ENCODE data around the gene PTPRM.

PTPRM gene

DNA sequence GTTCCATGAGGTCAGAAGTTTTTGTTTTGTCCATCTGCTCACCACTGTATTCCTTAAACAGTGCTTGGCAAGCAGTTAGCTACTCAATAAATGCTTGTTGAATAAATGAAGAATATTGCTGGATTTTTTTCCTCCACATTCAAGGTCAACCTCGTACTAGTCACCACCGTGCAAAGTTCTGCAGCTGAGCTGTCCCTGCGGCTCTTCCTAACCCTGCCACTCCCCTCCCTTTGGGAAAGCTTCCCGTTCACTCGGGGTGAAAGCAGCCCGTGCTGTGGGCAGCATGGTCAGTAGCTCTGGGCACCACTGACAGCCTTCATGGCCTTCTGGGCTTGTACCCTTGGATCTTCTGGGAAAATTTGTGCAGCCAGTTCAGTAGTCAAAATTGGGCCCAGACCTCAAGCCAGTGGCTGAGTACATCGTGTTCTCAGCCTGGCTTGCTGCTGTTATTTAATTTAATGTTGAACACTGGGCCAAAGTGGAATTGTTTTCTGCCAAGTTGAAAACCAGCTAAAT, 572.8 kb downstream of the PTPRM start:
- no peak for DNase-seq

DNA sequence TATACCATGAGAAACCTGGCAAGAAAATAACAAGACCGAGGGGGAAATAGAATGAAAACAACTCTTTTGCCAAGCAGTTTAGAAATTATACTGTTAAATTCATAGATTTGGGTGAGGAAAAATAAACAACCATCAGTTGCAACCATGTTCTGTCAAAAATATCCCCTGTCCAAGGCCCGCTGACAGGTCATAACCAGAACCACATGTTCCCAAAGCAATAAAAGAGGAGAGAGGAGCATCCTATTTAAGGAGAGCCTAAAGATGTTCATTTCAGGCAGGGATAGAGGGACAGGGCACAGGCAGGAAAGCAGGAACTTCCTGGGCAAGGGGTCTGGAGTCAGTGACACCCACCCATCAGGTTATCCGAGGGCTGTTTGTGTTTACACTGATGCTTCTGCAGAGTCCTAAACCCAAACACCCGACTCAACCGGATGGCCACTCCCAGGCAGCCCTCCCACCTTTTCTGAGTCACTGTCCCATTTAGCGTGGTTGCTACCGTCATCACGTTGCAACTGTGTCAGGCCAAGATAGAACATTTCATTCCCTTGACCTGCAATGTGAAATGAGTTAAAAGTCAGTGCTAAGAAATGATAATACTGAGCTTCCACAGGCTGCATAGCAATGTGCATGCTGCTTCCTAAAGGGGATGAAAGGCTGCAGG, 573.9 kb downstream of the PTPRM start:
- no peak for DNase-seq

DNA sequence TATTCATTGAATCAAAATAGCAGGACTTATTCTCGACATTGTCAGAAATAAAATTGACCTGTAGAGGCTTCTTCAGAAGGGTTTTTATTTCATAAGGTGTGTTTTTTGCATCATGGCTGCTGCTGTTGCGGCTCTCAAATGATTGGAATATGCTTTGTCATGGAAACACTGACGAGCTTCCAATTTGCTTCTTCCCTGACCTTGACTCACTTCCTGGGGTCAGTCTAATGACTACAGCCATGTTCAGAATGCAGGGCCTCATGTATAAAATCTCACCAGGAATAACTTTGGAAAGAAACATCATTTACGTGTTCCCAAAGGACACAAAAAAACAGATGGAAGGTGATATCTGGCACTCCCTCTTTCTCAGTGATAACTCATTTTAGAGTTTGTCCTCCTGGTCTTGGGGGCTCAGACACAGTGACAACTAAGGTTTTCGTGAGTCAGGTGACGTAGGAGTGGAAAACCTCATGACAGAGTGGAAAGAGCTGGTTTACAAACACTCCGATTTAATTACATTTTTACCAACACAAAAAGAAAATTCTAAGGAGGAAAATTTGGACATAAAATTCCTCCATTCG, 575.1 kb downstream of the PTPRM start:
- DNase-seq = no peak

DNA sequence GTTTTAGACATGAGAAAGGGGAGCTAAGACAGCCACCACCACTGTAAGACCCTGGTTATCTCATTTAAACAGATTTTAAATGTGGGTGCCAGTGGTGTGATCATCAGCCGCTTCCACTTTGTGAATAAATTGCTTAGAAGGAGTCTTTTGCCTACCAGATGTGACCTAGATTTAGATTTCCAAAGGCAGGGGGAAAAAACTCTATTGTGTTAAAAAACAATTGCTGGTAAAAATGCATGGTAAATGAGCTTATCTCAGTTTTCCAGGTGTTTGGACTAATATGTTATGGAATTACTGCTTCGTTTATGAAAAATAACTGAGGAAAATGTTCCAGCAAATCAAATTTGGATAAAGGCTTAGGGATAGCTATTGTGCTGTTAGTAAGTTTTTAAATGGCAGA, 575.8 kb downstream of the PTPRM start:
- DNase-seq = no peak

DNA sequence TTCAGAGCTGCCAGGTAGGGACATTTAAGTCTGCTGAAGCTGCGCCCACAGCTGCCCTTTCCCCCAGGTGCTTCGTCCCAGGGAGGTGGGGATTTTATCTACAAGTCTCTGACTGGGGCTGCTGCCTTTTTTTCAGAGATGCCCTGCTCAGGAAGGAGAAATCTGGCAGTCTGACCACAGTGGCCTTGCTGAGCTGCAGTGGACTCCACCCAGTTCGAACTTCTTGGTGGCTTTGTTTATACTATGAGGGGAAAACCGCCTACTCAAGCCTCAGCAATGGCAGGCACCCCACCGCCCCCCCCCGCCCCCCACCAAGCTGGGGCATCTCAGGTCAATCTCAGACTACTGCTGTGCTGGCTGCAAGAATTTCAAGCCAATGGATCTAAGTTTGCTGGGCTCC, 584.1 kb downstream of the PTPRM start:
- no peak for DNase-seq

DNA sequence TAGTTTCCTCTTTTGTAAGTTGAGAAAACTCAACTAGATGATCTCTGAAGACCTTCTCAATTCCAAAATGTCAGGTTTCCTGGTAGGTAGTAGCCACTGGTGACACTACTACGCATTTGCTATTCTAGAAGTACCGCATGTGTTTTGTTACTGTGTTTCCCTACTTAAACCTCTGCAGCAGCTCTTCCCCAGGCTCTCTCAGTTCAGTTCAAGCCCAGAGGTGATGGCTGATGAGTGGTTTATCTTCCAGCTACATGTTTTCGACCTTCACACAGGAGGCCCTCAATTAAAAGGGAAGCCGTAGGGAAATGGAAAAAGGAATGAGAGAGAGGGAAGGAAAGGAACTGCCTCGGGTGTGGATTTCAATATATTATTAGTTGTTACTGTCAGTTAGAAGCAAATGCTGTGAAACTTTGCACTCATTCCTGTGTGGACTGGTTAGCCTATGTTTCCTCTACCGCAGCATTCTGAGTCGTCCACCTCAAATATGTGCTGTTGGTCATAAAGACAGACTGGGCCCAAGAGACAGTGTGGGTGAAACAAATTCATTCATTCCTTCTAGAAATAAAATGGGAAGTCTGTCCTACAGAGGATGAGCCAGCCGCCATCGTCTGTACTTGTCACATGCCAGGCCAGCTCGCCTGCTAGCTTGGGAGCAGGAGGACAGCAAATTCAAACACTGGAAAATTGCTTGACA, 586.9 kb downstream of the PTPRM start:
- DNase-seq = no peak

DNA sequence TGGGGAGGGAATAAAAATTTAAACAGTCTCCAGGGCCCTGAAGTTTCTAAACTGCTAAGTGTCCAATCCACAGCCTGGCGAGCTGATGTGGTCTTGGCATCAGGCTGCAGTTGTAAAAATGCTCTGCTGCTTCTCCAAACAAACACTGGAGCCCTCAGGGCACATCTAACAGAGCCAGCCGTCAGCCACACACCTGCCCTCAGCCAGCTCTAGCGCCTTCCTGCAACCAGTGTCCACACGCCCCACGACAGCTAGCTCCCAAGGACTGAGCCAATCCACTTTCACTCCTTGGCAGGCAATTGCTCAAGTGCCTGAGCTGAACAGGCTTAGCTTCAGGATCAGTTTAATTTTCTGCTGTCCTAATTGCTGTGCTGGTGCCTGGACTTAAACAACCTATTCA, 595.7 kb downstream of the PTPRM start:
- no peak for DNase-seq

DNA sequence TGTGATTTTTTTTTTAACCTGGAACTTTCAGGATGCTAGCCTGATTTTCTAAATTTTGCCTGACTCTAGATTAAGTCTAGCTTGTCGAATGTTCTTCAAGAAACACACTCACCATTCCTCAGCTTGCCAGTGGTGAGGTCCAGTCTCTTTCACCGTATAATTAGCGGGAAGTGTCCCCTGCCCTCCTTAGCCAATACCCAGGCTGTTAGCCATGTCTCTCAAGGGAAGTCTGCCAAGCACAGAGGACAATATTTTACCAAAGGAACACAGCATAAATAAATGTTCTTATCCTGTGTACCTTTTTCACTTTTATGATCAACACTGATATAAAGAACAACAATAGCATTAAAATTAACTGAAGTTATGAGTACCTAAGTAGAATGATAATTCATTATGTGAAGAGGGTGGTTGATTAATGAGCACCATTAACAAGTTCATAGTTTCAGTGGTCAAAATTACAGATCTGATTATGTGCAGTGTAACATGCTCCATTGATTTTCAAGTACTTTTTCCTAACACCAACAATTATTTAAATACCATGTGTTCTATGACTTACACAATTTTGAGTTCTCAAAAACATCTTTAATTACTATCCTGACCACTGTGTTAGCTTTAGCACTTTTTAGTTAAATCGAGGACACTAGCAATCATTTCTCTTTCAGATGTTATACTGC, 596.3 kb downstream of the PTPRM start:
- DNase-seq = no peak

DNA sequence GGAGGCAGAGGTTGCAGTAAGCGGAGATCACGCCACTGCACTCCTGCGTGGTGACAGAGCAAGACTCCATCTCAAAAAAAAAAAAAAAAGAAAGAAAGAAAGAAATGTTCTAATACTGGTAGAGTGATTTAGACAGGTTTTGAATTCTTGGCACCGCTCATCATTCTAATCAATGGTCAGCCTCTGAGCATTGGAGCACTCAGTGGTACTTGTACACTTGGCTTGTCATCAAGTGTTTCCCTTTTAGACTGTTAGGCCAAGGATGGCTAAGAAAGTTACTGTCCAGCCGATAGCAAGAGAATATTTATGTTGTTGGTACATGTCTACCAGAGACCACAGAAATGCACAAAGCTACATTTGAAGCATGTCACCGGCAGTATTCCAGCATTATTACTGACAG, 598.0 kb downstream of the PTPRM start:
- DNase-seq = no peak

DNA sequence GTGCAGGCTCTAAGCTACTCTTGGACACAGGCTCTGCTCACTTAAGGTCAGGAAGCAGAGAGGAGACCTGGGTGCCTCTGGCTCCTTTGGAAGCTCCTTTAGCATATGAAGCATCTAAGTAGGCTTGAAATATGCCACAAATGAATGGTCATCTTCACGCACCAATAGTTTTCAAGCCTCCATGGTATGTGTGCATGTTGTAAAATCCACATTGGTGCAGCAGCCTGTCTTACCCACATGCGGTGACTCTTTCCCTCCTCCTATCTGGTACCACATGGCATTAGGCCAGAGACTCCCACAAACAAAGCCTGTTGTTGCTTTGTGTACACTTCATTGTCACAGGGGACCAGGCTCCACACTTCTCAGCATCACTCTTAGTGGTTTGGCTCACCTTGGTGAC, 599.9 kb downstream of the PTPRM start:
- DNase-seq = no peak

DNA sequence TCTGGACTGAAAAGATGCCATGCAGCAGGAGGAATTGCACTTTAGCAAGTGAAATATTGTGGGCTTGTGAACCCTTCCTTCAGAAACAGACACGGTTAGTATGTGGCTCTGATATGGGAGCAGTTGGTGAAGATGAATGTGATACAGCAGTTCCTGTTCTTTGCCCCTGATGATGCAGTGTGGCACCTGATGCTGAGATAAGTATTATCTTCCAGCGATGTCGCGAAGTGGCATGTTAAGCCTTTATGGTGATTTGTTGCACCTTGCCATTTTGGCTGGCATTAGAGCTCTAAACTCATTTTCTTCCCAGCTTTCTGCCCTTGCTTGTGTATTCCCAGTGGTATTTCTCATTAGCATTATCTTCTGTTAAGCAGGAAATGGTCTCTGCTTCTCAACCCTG, 600.6 kb downstream of the PTPRM start:
- DNase-seq = no peak

DNA sequence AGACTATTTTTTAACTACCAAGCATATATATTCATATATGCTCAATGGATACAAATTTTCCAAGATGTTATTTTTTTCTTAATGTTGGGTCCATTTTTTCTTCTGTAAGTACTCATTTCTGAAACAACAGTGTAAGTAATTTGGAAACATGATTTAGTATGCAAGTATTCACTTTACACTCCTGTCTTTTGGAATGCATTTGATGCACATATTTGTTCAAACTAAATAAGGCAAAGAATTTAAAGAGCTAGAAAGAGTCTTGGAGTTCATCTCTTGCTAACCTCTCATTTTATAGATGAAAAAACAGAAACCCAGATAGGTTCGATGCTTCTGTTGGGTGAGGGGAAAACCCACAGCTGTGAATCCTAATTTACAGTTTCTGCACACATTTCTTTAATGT, 602.6 kb downstream of the PTPRM start:
- DNase-seq = no peak

DNA sequence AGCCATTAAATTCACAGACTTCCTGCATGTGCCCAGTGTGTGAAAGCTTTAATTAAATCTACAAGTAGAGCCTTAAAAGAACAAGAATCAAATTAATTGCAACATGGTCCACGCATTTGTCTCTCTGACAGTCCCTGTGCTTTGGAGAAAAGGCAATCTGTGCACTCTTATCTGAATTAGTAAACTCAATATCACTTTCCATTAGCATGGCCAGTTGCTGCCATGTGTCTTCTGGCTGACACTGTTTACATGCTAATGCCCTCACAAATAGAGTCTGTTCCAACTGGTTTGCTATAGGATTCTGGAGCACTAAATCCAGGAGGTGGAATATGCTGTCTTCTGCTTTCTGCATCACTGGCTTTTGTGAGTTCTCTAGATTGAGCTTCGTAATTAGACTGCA, 607.7 kb downstream of the PTPRM start:
- DNase-seq = no peak

DNA sequence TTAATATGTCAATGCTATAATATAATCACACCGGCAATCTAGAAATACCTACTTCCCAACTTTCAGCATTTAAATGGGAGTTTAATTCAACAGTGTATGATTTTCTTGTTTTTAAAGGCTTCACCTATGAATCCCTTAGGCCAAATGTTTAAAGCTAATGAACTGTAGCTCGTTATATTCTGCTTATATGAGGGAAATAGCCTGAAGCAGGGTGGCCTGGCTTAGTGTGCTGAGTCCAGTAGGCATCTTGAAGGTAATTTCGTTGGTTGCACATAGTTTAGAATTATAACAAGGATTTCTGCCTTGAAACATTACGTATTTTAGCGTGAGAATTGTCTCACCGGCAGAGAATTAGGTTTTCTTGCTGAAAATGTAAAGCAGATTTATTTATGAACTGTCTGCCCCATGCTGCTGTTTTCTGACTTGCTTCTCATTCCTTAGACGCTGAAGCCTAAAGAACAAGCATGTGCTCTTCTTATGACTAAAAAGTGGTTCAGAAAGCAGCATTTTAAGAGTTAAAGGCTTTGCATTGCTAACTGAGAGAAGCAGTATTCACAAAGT, 608.5 kb downstream of the PTPRM start:
- DNase-seq = no peak

DNA sequence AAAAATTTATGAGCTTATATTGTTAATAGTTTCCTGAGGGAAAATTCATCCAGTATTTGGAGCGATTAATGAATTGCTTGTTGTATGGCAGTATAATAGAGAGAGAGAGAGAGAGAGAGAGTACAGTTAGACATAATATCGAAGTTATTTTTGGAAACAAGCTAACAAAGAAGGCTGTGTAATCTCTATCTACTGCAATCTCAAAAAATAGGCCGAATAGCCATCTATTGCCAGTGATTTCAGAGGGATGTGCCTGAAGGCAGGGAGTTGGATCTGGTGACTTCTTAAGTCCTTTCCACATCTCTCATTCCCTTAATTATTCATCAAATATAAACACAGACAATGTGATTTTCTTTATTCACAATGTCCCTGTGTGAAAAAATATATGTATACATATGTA, 609.0 kb downstream of the PTPRM start:
- no peak for DNase-seq

DNA sequence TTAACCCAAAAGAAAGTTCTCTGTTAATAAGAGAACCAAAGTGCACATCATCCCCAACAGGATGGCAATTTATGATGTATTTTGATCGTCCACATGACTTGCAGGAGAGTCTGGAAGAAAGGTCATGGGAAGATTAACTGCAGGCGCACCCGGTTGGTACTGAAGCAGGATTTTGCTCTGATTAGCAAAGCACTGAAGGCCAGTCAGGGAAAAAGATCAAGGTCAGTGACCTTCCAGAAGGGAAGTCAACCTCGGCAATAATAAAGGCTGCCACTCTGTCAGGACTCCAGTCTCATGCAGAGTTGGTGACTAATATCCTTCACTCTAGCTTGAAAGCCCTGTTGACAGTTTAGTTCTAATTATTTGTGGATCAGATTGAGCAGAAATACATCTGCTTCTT, 609.4 kb downstream of the PTPRM start:
- DNase-seq = no peak

DNA sequence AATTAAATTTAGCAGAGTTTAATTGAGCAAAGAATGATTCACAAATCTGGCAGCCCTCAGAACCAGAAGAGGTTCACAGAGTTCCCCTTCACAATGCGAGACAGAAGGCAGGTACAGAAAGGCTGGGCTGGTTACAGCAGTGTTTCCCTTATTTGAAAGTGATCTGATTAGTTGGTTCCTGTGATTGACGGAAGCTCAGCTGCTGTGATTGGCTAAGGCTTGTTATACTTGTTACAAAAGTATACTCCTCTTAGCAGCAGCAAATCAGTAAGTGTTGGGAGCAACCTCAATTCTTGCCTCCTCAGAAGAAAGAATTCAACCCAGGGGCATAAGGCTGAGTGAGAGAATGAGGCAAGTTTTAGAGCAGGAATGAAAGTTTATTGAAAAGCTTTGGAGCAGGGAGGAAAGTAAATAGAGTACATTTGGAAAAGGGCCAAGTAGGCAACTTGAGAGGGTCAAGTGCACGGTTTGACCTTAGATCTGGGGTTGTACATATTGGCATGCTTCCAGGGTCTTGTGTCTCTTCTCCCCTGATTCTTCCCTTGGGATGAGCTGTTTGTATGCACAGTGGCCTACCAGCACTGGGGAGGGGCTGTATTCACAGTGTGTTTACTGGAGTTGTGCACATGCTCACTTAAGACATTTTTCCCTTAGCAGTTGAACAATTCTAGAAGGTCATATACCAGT, 610.4 kb downstream of the PTPRM start:
- peak; percentile 32 for DNase-seq

DNA sequence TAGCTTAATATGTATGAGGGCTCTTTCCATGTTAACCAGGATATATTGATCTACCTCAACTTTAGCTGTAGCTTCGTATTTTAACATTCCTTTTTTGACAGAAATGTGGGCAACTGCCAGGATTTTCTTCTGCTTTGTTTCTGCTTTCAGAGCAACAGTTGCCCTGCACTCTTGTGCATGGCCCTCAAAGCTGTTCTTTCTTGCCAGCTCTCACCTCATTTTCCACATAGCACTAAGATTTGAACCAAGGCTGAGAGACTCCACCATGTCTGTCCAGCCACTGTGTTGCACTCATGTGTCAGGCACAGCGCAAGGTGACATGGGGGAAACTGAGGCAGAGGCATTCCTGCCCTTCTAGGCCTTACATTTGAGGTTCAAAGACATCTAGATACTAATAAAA, 619.3 kb downstream of the PTPRM start:
- no peak for DNase-seq

DNA sequence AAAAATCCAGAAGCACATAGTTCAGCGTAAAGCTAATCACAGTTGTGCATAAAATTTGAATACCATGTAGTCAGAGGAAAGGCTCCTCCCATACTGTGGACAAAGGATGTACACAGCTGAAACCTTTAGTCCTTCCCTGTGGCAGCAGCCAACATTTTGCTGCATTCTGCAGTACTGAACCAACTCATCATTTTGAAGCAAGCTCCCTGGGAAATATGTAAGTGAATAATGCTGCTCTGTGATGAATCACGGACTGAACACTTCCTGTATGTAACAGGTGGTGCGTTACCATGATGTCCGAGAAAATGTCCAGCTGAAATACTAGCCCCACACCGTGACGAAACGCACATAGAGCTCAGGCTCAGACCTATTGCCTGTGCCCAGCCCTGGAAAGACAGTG, 621.1 kb downstream of the PTPRM start:
- DNase-seq = peak; percentile 32

DNA sequence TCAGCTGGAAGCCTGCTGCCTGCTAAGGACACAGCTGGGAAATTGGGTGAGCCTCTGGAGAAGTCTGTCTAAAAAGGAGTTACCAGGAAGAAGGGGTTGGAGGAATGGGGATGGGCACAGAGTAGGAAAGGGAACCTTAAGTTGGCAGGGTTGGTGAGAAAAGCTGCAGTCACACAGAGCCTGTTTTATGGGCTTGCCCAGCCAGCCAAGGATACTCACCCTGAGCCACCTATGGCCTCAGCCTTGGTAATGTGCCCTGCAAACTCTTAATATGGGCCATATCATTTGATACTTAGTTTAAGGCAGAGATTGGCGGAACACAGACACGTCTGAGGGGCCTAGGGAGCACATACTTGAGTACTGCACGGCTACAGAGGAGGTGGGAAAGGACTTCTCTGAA, 623.9 kb downstream of the PTPRM start:
- no peak for DNase-seq

DNA sequence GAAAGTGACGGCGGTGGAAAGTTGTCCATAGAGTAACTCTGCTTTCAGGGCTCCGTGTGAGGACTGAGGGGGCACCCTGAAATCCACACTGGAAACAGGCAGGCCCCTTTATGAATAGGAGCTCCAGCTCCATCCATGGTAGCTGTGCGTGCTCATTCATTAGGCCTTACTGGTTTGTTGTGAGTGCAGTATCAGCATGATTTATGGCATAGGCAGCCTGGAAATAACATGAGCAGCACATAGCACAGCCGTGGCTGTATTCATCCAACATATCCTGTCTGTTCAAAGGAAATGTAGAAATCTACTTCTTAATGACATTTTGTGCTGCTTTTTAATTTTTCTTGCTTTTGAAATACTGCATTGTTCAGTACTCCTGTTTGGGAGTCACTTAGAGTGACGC, 627.3 kb downstream of the PTPRM start:
- no peak for DNase-seq

DNA sequence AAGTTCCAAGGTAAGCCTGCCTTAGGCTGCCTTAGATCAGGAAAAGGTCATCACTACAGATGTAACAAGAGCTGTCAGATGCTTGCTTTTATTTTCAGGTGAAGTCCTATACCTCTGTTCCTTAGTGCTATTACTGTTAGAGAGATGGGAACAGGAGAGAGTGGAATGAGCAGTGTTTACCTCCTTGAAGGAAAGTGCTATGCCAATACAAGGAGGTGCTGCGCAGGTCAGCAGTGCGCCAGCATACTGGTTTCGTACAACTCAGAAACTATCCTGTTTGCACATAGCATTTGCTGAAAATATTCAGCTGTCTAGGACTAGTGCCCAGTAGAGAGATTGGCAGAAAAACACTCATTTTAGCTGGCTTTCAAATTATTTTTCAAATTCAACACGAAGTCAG, 629.1 kb downstream of the PTPRM start:
- DNase-seq = no peak

DNA sequence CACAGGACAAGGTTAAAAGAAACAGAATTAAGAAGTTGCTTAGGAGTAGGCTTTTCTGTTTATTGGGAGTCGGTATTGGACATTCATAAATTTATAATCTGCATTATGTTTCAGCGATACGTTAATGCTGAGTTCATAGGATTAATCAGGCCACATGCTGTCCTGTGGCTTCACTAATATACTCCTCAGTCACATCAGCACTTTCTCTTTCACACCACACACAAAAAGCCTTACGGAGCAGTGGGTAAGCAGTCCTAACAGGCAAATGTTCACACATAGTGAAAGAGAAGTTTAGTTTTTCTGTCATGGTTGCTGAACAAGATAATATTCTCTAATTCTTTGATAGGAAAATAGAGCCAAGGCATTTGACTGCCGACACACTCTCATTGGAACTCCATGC, 630.4 kb downstream of the PTPRM start:
- no peak for DNase-seq

Data from NCI-H226 (cell line).